ENCODE measurements around the gene GPR146.
A peak's percentile ranks its signal among the peaks of the same experiment; 100 is the strongest.

The GPR146 gene

GRCh38 chr7:1056785-1057410 is 12.6 kb downstream of the GPR146 start:
- no peak for DNase-seq (ENCODE audit: low read depth in 2 of 3, low spot score in 1 of 3)

- no peak for DNase-seq (ENCODE audit: low read depth in 2 of 3, low spot score in 1 of 3)
These were observed 13.3 kb downstream of the GPR146 start for GRCh38 chr7:1057416-1058291.

GRCh38 chr7:1058311-1058710 is 14.0 kb downstream of the GPR146 start:
- DNase-seq (ENCODE audit: low read depth in 2 of 3, low spot score in 1 of 3) = no peak

DNA sequence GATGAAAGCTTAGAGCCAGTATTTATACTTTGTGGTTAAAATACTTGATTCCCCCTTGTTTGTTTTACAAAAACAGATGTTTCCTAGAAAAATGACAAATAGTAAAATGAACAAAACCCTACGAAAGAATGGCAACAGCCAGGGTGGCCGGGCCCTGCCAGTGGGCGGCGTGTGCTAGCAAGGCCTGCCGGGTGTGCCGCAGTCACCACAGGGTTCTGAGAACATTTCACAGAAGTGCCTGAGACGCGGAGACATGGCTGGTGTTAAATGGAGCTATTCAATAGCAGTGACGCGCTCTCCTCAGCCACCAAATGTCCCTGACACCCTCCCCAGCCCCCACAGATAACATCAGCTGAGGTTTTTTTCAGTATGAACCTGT is 14.5 kb downstream of the GPR146 start:
- DNase-seq (ENCODE audit: low read depth in 2 of 3, low spot score in 1 of 3) = no peak

GRCh38 chr7:1059200-1060091 is 15.1 kb downstream of the GPR146 start:
- peak in 1 of 3 donors; percentile 19 for DNase-seq (ENCODE audit: low read depth in 2 of 3, low spot score in 1 of 3)

GRCh38 chr7:1060315-1061072 is 16.1 kb downstream of the GPR146 start:
- DNase-seq (ENCODE audit: low read depth in 2 of 3, low spot score in 1 of 3) = no peak

DNA sequence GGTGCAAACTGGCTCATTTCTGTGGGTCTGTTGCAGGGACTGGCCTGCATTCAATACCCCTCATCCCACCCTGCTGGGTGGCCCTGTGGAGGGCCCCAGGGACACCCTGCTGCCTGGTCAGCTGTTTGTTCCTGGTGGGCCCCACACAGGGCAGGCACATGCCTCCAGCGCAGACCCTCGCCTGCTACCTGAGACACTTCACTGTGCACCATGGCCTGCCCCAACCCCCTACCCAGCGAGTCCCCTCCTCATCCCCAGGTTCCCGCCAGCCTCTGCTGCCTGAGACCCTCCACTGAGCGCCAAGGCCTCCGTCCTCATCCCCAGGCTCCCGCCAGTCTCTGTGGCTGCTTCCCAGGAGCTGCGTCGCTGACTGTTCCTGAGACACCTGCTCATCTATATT is 16.8 kb downstream of the GPR146 start:
- DNase-seq (ENCODE audit: low read depth in 2 of 3, low spot score in 1 of 3) = no peak

- DNase-seq (ENCODE audit: low read depth in 2 of 3, low spot score in 1 of 3) = no peak
These were observed 18.2 kb downstream of the GPR146 start for GRCh38 chr7:1062296-1063294.

GRCh38 chr7:1063361-1063760 is 19.0 kb downstream of the GPR146 start:
- no peak for DNase-seq (ENCODE audit: low read depth in 2 of 3, low spot score in 1 of 3)

DNA sequence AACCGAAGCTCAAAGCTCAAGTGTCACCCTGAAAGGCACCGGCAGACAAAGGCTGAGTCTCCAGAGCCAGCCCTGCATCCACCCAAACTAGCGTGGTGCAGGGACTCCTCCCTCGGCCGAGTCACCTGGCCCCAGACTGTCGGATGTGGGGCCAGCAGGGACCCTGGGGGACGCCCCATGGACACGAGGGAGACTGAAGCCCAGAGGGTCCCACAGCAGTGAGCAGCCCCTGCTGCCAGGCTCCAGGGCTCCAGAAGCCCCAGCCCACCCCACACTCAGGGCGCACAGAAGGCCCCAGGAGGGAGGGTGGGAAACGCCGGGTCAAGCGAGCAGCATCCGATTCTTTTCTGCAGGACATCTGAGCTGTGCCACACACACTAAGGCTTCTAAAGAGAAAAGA is 20.2 kb downstream of the GPR146 start:
- no peak for DNase-seq (ENCODE audit: low read depth in 2 of 3, low spot score in 1 of 3)

DNA sequence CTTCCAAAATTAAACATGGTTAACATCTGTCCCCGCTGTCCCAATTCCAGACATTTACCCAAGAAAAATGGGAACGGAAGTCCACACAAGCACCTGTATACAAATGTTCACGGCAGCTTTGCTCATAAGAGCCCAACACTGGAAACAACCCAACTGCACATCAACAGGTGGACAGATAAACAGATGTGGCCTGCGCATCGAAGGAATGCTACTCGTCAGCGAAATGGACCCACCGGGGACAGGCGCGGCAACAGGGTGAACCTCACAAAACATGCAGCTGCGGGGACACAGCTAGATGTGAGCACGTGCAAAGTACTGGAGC is 20.9 kb downstream of the GPR146 start:
- no peak for DNase-seq (ENCODE audit: low read depth in 2 of 3, low spot score in 1 of 3)

GRCh38 chr7:1065585-1066241 is 21.4 kb downstream of the GPR146 start:
- DNase-seq (ENCODE audit: low read depth in 2 of 3, low spot score in 1 of 3) = peak; percentile 70 to 82 (median 78)

DNA sequence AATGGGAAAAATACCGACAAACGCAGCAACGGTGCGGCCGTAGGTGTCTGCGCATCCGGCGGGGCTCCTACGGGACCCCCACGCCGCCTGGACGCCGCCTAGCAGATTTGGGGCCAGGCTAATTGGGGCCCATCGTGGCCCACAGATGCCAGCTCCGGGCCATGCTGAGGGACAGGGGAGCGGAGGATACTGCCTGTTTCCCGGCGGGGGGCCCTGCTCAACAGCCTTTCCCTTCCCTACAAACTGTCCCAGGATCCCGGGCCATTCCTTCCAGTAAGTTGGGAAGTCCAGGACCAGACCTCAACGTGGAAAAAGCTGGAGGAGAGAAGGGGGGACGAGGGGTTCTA is 21.9 kb downstream of the GPR146 start:
- DNase-seq (ENCODE audit: low read depth in 2 of 3, low spot score in 1 of 3) = no peak

GRCh38 chr7:1068013-1068412 is 23.7 kb downstream of the GPR146 start:
- DNase-seq (ENCODE audit: low read depth in 2 of 3, low spot score in 1 of 3) = no peak

- no peak for DNase-seq (ENCODE audit: low read depth in 2 of 3, low spot score in 1 of 3)
These were observed 24.3 kb downstream of the GPR146 start for GRCh38 chr7:1068619-1069018.

- no peak for DNase-seq (ENCODE audit: low read depth in 2 of 3, low spot score in 1 of 3)
These were observed 26.2 kb downstream of the GPR146 start for GRCh38 chr7:1070544-1071011.

DNA sequence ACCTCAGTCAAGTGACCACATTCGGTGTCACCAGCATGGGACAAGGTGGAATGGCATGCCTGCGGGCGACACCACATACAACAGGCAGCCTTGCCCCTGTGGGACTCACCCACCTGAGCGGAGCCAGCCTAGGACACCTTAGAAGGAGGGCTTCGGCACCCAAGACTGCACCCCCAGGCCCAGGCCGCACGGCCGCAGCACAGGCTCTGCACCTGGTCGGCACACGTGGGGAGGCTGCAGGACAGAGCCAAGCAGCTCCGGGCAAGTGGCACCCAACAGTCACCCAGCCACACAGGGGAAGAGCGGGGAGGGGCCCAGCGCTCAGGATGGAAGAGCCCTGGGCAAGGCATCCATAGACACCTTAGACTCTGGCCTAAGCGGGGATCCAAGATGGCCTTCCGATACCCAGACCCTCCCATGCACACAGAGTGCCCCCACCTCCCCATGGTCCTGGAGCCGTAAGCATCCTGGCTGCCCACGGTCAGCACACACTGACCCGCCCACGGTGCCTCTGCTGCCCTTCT is 27.4 kb downstream of the GPR146 start:
- DNase-seq (ENCODE audit: low read depth in 2 of 3, low spot score in 1 of 3) = no peak

- DNase-seq (ENCODE audit: low read depth in 2 of 3, low spot score in 1 of 3) = no peak
These were observed 29.0 kb downstream of the GPR146 start for GRCh38 chr7:1073142-1073977.

All from stimulated activated CD4-positive, alpha-beta T cell treated with anti-CD3 and anti-CD28 coated beads, Interleukin-12 subunit alpha, Interleukin-12 subunit beta, amount 100 ng/mL, for 48 hours (primary cell).